Neuron (in vitro differentiated cells): ENCODE data around the gene SH3GL2.

ENCODE experiments used
- H2AFZ ChIP-seq: one replicate; pipeline ENCODE4 v1.6.1; 2013; ENCODE audit warnings: low read depth, mild to moderate bottlenecking, inconsistent platforms, low read length, moderate library complexity
- H3K27me3 ChIP-seq: one replicate; pipeline ENCODE4 v1.6.1; 2013; ENCODE audit warnings: low read length; ENCODE audit not compliant: insufficient read depth
- H3K36me3 ChIP-seq: one replicate; pipeline ENCODE4 v1.6.1; 2013; ENCODE audit warnings: low read length; ENCODE audit not compliant: insufficient read depth
- H3K4me1 ChIP-seq: one replicate; pipeline ENCODE4 v1.6.1; 2013; ENCODE audit warnings: low read length; ENCODE audit not compliant: insufficient read depth
- H3K4me3 ChIP-seq: 2 replicates; pipeline ENCODE4 v1.5.1; 2013; ENCODE audit warnings: mild to moderate bottlenecking, low read length, moderate library complexity
- H3K9me3 ChIP-seq: one replicate; pipeline ENCODE4 v1.6.1; 2013; ENCODE audit warnings: low read length

Gene SH3GL2

GRCh38 chr9:17622141-17622540 is 43.3 kb downstream of the SH3GL2 start:
- Histone ChIP-seq H2AFZ (no peak overlapping the region), H3K9me3 (no peaks in the 10 kb centered on the region), H3K36me3 (no peaks in the 10 kb centered on the region)

DNA sequence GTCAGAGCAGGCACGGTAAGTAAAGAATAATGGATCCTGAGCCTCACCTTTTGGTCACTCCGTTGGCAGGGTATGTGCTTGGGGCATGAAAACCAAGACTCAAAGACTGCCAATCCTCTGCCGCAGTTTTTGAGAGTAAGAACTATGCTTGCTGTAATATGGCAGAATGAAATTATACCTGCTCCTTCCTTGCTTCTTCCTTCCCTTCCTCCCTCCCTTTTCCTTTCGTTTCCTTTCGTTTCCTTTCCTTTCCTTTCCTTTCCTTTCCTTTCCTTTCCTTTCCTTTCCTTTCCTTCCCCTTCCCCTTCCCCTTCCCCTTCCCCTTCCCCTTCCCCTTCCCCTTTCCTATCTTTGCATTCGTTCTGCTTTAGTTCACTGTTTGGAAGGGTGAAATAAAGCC is 43.9 kb downstream of the SH3GL2 start:
- H3K4me3 ChIP-seq = no peak overlapping the region
- no peak overlapping the region for H2AFZ ChIP-seq
- no peaks in the 10 kb centered on the region for H3K9me3 ChIP-seq
- H3K27me3 ChIP-seq = no peaks in the 10 kb centered on the region
- H3K36me3 ChIP-seq = no peaks in the 10 kb centered on the region
- H3K4me1 ChIP-seq = no peaks in the 10 kb centered on the region

More at GRCh38 chr9:17622141-17622540, 43.3 kb downstream of the SH3GL2 start:
- H3K4me1 ChIP-seq = no peaks in the 10 kb centered on the region
- no peaks in the 10 kb centered on the region for H3K27me3 ChIP-seq
- H3K4me3 ChIP-seq = no peak overlapping the region

GRCh38 chr9:17623965-17624364 is 45.1 kb downstream of the SH3GL2 start:
- H3K4me1 ChIP-seq = no peaks in the 10 kb centered on the region
- H2AFZ ChIP-seq = no peak overlapping the region
- H3K9me3 ChIP-seq = no peaks in the 10 kb centered on the region

GRCh38 chr9:17624571-17624970 is 45.7 kb downstream of the SH3GL2 start:
- Histone ChIP-seq H3K36me3 (no peaks in the 10 kb centered on the region), H3K9me3 (no peaks in the 10 kb centered on the region), H3K4me3 (no peak overlapping the region), H2AFZ (no peak overlapping the region), H3K27me3 (no peaks in the 10 kb centered on the region), H3K4me1 (no peaks in the 10 kb centered on the region)

More at GRCh38 chr9:17623965-17624364, 45.1 kb downstream of the SH3GL2 start:
- Histone ChIP-seq H3K27me3 (no peaks in the 10 kb centered on the region), H3K4me3 (no peak overlapping the region), H3K36me3 (no peaks in the 10 kb centered on the region)

GRCh38 chr9:17625644-17626388 is 47.0 kb downstream of the SH3GL2 start:
- Histone ChIP-seq H2AFZ (no peak overlapping the region), H3K9me3 (no peaks in the 10 kb centered on the region), H3K36me3 (no peaks in the 10 kb centered on the region), H3K27me3 (no peaks in the 10 kb centered on the region), H3K4me1 (no peaks in the 10 kb centered on the region), H3K4me3 (no peak overlapping the region)

- no peak overlapping the region for H2AFZ ChIP-seq
- H3K9me3 ChIP-seq = no peaks in the 10 kb centered on the region
Measured at GRCh38 chr9:17627641-17628040, 48.8 kb downstream of the SH3GL2 start.

DNA sequence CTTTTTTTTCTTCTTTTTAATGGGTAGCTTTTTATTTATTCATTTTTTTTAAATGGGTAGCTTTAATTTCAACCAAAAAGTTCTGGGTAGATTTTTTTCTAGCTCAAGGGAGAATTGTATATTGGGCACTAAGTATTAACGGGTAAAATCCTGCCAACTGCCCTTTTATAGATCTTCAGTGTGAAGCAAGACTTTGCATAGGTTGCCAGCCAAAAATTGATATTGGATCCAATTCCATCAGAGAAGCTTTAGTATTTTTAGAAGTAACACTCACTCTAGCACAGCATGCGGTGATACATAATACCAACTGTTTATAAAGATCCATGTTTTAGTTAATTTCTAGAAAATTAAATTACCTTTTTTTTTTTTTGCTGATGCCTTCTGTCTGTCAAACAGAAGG is 49.8 kb downstream of the SH3GL2 start:
- Histone ChIP-seq H3K9me3 (no peaks in the 10 kb centered on the region), H3K27me3 (no peaks in the 10 kb centered on the region), H3K4me1 (no peaks in the 10 kb centered on the region), H2AFZ (no peak overlapping the region), H3K4me3 (no peak overlapping the region), H3K36me3 (no peaks in the 10 kb centered on the region)

More at GRCh38 chr9:17627641-17628040, 48.8 kb downstream of the SH3GL2 start:
- Histone ChIP-seq H3K27me3 (no peaks in the 10 kb centered on the region), H3K4me3 (no peak overlapping the region), H3K36me3 (no peaks in the 10 kb centered on the region), H3K4me1 (no peaks in the 10 kb centered on the region)

DNA sequence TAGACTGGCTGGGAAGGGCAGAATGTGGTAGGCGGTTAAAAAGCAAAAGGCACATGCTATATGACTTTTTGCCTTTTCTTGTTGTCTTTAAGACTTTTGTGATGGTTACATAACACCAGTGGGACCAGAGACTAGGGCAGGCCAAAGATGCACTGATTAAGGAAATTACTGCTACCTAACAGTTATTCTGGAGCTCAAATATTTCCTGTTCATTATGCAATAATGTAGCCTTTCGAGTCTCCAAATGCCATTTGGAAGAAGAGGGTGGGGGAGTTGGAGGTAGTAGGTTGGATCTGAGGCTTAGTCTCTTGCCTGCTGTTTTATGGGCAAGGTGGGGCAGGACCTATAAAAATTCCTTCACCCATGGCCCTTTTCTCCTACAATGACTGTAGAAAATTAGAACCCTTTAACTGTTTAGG is 51.7 kb downstream of the SH3GL2 start:
- Histone ChIP-seq H3K36me3 (no peaks in the 10 kb centered on the region), H3K4me1 (no peaks in the 10 kb centered on the region), H3K4me3 (no peak overlapping the region), H3K9me3 (no peaks in the 10 kb centered on the region), H2AFZ (no peak overlapping the region), H3K27me3 (no peaks in the 10 kb centered on the region)

- Histone ChIP-seq H3K27me3 (no peaks in the 10 kb centered on the region), H3K4me3 (no peak overlapping the region), H3K9me3 (no peaks in the 10 kb centered on the region), H3K36me3 (no peaks in the 10 kb centered on the region), H2AFZ (no peak overlapping the region), H3K4me1 (no peaks in the 10 kb centered on the region)
Measured at GRCh38 chr9:17631396-17631795, 52.5 kb downstream of the SH3GL2 start.

DNA sequence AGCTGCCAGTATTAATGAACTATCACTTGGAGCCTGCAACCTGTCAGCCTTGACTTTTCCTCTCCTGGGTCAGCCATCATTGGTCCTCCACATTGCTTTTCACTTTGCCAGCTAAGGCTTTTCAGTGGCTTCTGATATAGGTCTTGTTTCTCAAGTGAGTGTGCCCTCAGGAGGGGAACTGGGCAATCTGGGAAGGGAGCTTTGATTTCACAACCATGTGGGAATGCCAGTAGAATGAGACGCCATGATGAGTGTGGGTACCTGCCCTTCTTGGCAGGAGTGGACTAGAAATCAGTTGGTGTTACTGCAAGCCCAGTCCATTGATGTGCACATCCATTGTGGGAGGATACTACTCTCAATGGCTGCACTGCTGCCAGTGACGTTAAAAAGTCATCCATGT is 54.1 kb downstream of the SH3GL2 start:
- H3K4me1 ChIP-seq = no peaks in the 10 kb centered on the region

GRCh38 chr9:17635115-17635890 is 56.4 kb downstream of the SH3GL2 start:
- no peak overlapping the region for H2AFZ ChIP-seq
- no peaks in the 10 kb centered on the region for H3K9me3 ChIP-seq
- no peaks in the 10 kb centered on the region for H3K27me3 ChIP-seq
- H3K4me1 ChIP-seq = no peaks in the 10 kb centered on the region
- H3K36me3 ChIP-seq = no peaks in the 10 kb centered on the region
- H3K4me3 ChIP-seq = no peak overlapping the region

More for the DNA sequence above, 54.1 kb downstream of the SH3GL2 start:
- no peaks in the 10 kb centered on the region for H3K27me3 ChIP-seq
- no peaks in the 10 kb centered on the region for H3K36me3 ChIP-seq
- H3K9me3 ChIP-seq = no peaks in the 10 kb centered on the region
- H3K4me3 ChIP-seq = no peak overlapping the region
- H2AFZ ChIP-seq = no peak overlapping the region

- no peak overlapping the region for H2AFZ ChIP-seq
- H3K4me3 ChIP-seq = no peak overlapping the region
- H3K27me3 ChIP-seq = no peaks in the 10 kb centered on the region
- no peaks in the 10 kb centered on the region for H3K9me3 ChIP-seq
- H3K36me3 ChIP-seq = no peaks in the 10 kb centered on the region
- H3K4me1 ChIP-seq = no peaks in the 10 kb centered on the region
Measured at GRCh38 chr9:17636349-17636748, 57.5 kb downstream of the SH3GL2 start.

GRCh38 chr9:17636821-17637220 is 58.0 kb downstream of the SH3GL2 start:
- Histone ChIP-seq H2AFZ (no peak overlapping the region), H3K9me3 (no peaks in the 10 kb centered on the region), H3K4me3 (no peak overlapping the region), H3K27me3 (no peaks in the 10 kb centered on the region), H3K36me3 (no peaks in the 10 kb centered on the region), H3K4me1 (no peaks in the 10 kb centered on the region)
